Small intestine (tissue), 7 donors: ENCODE results near the gene PGM1. TPM values are rescaled to one million over a fixed set of nuclear protein-coding genes. Genes with fewer than 3 reads are reported as not detected.

Experiments
- DNase-seq, 2 donors: peaks; one replicate each; pipeline versions ENCODE4 v3.0.0 to v3.0.0-alpha.2; 2013
- FAIRE-seq: peaks from 2 replicates; lab custom pipeline; 2012; peaks lifted over from hg19 to GRCh38; lab: Jason Lieb, UNC
- H3K27ac ChIP-seq, 3 donors: one replicate each; pipeline ENCODE4 v1.5.1; 2013; ENCODE audit warnings: low read length in 2 of 3, mild to moderate bottlenecking in 2 of 3, control low read depth in 1 of 3, inconsistent platforms in 1 of 3, low read depth in 1 of 3, moderate library complexity in 1 of 3
- H3K27me3 ChIP-seq, 3 donors: one replicate each; pipeline ENCODE4 v1.6.1; 2013; ENCODE audit warnings: low read length in 3 of 3, inconsistent platforms in 1 of 3; ENCODE audit not compliant: control insufficient read depth in 3 of 3, insufficient read depth in 3 of 3
- H3K36me3 ChIP-seq, 3 donors: one replicate each; pipeline ENCODE4 v1.6.1; 2013; ENCODE audit warnings: low read length in 3 of 3, inconsistent platforms in 1 of 3, low read depth in 1 of 3, mild to moderate bottlenecking in 1 of 3, moderate library complexity in 1 of 3; ENCODE audit not compliant: control insufficient read depth in 3 of 3, insufficient read depth in 2 of 3
- H3K4me1 ChIP-seq, 3 donors: one replicate each; pipeline ENCODE4 v1.6.1; 2013; ENCODE audit warnings: low read length in 2 of 3, inconsistent platforms in 1 of 3, low read depth in 1 of 3, mild to moderate bottlenecking in 1 of 3, moderate library complexity in 1 of 3; ENCODE audit not compliant: control insufficient read depth in 3 of 3, insufficient read depth in 2 of 3
- H3K4me3 ChIP-seq, 3 donors: one replicate each; pipeline ENCODE4 v1.5.1; 2013; ENCODE audit warnings: low read length in 3 of 3, control low read depth in 1 of 3, inconsistent platforms in 1 of 3, low read depth in 1 of 3, mild to moderate bottlenecking in 1 of 3, moderate library complexity in 1 of 3
- H3K9me3 ChIP-seq, 2 donors: one replicate each; pipeline ENCODE4 v1.6.1; 2013; ENCODE audit warnings: low read depth in 1 of 2, low read length in 1 of 2; ENCODE audit not compliant: control insufficient read depth in 2 of 2, insufficient read depth in 1 of 2
- WGBS, 3 donors: extraction: QIAGEN DNeasy Blood & Tissue Kit; methylation state at CpG; one replicate each; pipeline ENCODE4 v1.1.7; 2013; 5-methylcytosine and 5-hydroxymethylcytosine counted together
- polyA plus RNA-seq, 4 donors: library from polyadenylated mRNA; stranded (reverse) in 3 of 4; unstranded in 1 of 4; fragments of 200-250 nt in 3 of 4; fragments of 120-200 nt in 1 of 4; gene quantifications; one replicate each; pipeline versions ENCODE4 v1.2.1 to v1.2.3, GENCODE V29; 2013
- donor health status: healthy with polysubstance abuse.
- donor health status: control.
- donor health status: control.
- donor health status: Bipolar disorder and iron deficiency.
- donor health status: healthy.

The PGM1 gene
- polyA plus RNA-seq, 4 donors = 43.0 to 88.8 (median 59.8) TPM

GRCh38 chr1:63590166-63590560, 3.0 kb upstream of the PGM1 start:
- Histone ChIP-seq H3K4me3 (no peak overlapping the region), H3K4me1 (peaks cover 0 to 12% (median 7%) of the 10 kb centered on the region in 3 donors), H3K9me3 (no peaks in the 10 kb centered on the region), H3K27me3 (no peaks in the 10 kb centered on the region), H3K36me3 (no peaks in the 10 kb centered on the region), H3K27ac (peak overlapping the region in 1 of 3 donors; percentile 8)
- DNase-seq = peak; percentile 31 to 66
- FAIRE-seq = no peak
- WGBS, 3 donors = 42 to 52% (median 48%) methylated on average over 3 of the region's 3 CpGs

DNA sequence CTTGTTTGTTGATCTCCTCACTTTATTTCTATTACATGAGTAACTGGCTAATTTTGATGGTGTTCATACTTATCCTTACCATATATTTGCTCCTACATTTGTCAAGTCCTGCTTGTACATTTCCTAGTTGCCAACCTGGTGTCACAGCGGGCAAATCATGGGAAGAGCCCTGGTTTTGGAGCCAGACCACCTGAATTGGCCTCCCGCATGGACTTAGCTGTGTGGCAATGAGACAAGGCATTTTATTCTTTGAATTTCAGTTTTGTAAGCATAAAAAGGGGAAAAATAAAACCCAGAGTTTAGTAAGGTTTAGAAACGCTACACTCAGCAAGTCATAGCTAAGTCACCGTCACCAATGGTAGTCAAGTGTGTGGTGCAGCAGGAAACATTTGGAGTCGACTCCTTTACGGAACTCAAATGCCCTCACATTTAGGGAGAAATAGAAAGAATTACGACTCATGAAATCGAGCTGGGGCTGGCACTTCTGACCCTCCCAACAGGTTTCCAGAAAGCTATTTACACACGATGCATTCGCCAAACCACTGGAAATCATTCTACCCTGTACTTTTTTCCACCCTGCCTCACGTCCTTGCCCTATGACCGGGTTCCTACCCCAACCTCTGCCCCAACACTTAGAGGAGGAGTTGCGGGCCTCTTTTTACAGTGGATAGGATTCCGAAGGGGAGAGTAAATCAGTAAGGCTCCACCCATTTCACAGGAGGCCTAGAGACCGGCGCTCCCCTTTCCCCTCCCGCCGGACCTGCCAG, 492 bp upstream of the PGM1 start:
- Histone ChIP-seq H3K27me3 (no peaks in the 10 kb centered on the region), H3K9me3 (no peaks in the 10 kb centered on the region), H3K27ac (peak overlapping the region; percentile 88 to 95 (median 93)), H3K36me3 (no peaks in the 10 kb centered on the region), H3K4me3 (peak overlapping the region; percentile 84 to 91 (median 85)), H3K4me1 (peaks cover 0 to 12% (median 9%) of the 10 kb centered on the region in 3 donors)
- DNase-seq (peak in 1 of 2 donors; percentile 86), FAIRE-seq (no peak)
- WGBS, 3 donors = 12 to 28% (median 22%) methylated on average over 18 of the region's 18 CpGs

DNA sequence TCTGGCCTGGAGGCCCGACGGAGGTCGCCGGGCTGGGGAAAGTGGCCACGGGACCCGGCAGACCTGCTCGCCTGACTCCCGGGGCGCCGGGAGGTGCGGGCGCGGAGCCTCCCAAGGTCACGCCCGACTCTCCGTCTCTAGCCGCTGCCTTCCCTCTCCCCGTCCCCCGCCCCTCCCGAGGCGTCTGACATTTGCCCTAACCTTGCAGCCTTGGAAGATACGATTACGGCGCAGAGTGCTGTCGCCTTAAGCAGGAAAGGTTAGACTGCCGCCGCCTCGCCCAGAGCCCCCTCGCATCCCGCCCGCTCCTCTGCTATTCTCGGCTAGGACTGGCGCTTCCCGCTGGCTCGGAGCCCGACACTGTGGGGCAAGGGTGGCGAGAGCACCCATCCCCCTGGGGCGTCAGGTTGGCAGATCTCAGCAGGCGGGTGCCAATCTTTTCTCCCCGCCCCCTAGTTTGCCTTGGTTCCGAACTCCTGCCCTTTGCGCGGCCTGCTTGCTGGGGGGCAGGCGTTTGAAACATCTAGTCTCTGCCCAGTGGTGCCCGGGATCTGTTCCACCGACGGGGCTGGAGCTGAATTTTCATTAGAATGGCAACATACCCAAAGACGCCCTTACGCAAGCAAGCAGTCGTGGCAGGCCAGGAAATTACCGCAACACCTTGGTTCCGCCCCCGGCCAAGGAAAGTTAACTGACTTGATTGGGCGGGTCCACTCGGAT, 835 bp downstream of the PGM1 start:
- no peaks in the 10 kb centered on the region for H3K36me3 ChIP-seq
- peak overlapping the region; percentile 84 to 91 (median 85) for H3K4me3 ChIP-seq
- H3K27ac ChIP-seq = peak overlapping the region; percentile 88 to 95 (median 93)
- 1 to 5% (median 1%) methylated on average over 42 to 55 of the region's 55 CpGs for WGBS, 3 donors
- H3K4me1 ChIP-seq = peaks cover 0 to 12% (median 9%) of the 10 kb centered on the region in 3 donors
- FAIRE-seq (no peak), DNase-seq (peak; percentile 84)
- H3K9me3 ChIP-seq = no peaks in the 10 kb centered on the region
- no peaks in the 10 kb centered on the region for H3K27me3 ChIP-seq

GRCh38 chr1:63595435-63595834, 2.2 kb downstream of the PGM1 start:
- Histone ChIP-seq H3K4me1 (peaks cover 0 to 8% (median 5%) of the 10 kb centered on the region in 3 donors), H3K4me3 (no peak overlapping the region), H3K27ac (no peak overlapping the region), H3K27me3 (no peaks in the 10 kb centered on the region), H3K36me3 (no peaks in the 10 kb centered on the region), H3K9me3 (no peaks in the 10 kb centered on the region)
- DNase-seq (no peak), FAIRE-seq (no peak)
- 88 to 97% (median 97%) methylated on average over 1 of the region's 1 CpG for WGBS, 3 donors

DNA sequence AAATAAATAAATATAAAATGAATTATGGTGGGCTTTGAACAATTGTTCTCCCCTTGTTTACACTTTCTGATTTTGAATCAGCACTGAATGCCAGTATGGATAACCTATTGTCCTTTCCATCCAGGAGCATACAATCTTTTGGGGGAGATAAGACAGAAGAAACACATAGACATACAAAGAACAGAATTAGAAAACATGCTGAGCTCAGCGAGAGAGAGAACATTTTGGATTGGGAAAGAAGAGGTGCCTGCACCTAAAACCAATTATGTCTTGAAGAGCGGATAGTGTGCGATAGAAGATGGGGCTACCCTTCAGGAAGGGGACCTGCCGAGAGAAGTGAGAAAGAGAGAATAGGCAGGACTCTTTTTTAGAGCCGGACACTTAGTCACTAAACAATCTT, 6.6 kb downstream of the PGM1 start:
- Histone ChIP-seq H3K9me3 (no peaks in the 10 kb centered on the region), H3K27ac (no peak overlapping the region), H3K4me3 (no peak overlapping the region), H3K4me1 (peaks cover 0 to 2% (median 0%) of the 10 kb centered on the region in 3 donors), H3K27me3 (no peaks in the 10 kb centered on the region), H3K36me3 (peaks cover 0 to 3% (median 0%) of the 10 kb centered on the region in 3 donors)
- DNase-seq = no peak
- 95 to 98% (median 95%) methylated on average over 5 of the region's 5 CpGs for WGBS, 3 donors
- FAIRE-seq = no peak

- DNase-seq = no peak
- Histone ChIP-seq H3K27me3 (no peaks in the 10 kb centered on the region), H3K36me3 (peaks cover 0 to 3% (median 0%) of the 10 kb centered on the region in 3 donors), H3K4me3 (no peak overlapping the region), H3K27ac (no peak overlapping the region), H3K4me1 (peaks cover 0 to 2% (median 0%) of the 10 kb centered on the region in 3 donors), H3K9me3 (no peaks in the 10 kb centered on the region)
- FAIRE-seq = no peak
- WGBS, 3 donors = 31 to 59% (median 46%) methylated on average over 5 of the region's 5 CpGs
Observed at GRCh38 chr1:63600248-63600647, 7.0 kb downstream of the PGM1 start.

DNA sequence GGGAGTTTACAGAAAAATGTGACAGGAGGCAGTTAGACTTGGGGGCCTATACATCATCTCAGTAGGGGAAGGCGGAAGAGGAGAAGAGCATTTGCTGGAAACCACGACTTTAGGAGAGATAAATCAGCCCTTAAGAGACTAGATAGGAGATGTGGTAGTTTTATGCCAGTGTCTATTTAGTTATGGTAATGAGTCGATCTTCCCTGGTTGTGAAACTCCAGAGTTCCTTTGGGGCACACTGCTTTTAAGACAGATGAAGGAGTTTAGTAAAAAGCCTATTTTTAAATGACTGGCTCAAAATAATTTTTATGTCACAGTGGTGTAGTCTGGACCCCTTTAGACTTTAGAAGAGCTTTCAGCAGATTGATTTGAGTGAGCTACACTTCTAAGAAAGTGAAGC, 7.8 kb downstream of the PGM1 start:
- Histone ChIP-seq H3K4me1 (no peaks in the 10 kb centered on the region), H3K27me3 (no peaks in the 10 kb centered on the region), H3K9me3 (no peaks in the 10 kb centered on the region), H3K4me3 (no peak overlapping the region), H3K27ac (no peak overlapping the region), H3K36me3 (peaks cover 0 to 3% (median 0%) of the 10 kb centered on the region in 3 donors)
- FAIRE-seq (no peak), DNase-seq (no peak)
- WGBS, 3 donors = 76 to 89% (median 81%) methylated on average over 3 of the region's 3 CpGs

- no peak for FAIRE-seq
- Histone ChIP-seq H3K27me3 (no peaks in the 10 kb centered on the region), H3K9me3 (no peaks in the 10 kb centered on the region), H3K4me1 (no peaks in the 10 kb centered on the region), H3K27ac (no peak overlapping the region), H3K36me3 (peaks cover 0 to 3% (median 0%) of the 10 kb centered on the region in 3 donors), H3K4me3 (no peak overlapping the region)
- DNase-seq = no peak
- WGBS, 3 donors = 80 to 99% (median 83%) methylated on average over 4 of the region's 4 CpGs
Observed at GRCh38 chr1:63601463-63601862, 8.3 kb downstream of the PGM1 start.
